Memory B cell (primary cell): ENCODE measurements around the gene FGGY.
"Not testable (repeated sequence)": the region's sequence is repeated elsewhere in the genome, so short reads cannot be mapped to it uniquely, and the experiment has no call there.

Experiments used
- ATAC-seq: fragments of 150-1000 bp; cut with Tn5 transposase; 2 replicates; pipeline ENCODE4 v1.10.0; 2021; ENCODE audit warnings: low read depth, mild to moderate bottlenecking, moderate library complexity
- DNase-seq, 2 donors: peaks; one replicate each; pipeline ENCODE4 v3.0.0; 2022; ENCODE audit warnings: low spot score in 2 of 2
- H3K27ac Mint-ChIP-seq: one replicate; pipeline ENCODE4 v1.8.0; 2022; ENCODE audit warnings: mild to moderate bottlenecking, moderate library complexity, mixed read lengths
- H3K27me3 Mint-ChIP-seq: one replicate; pipeline ENCODE4 v1.8.0; 2022; ENCODE audit warnings: mixed read lengths
- H3K36me3 Mint-ChIP-seq: one replicate; pipeline ENCODE4 v1.8.0; 2022; ENCODE audit warnings: mild to moderate bottlenecking, mixed read lengths
- H3K4me1 Mint-ChIP-seq: one replicate; pipeline ENCODE4 v1.8.0; 2022; ENCODE audit warnings: mixed read lengths
- H3K4me3 Mint-ChIP-seq: one replicate; pipeline ENCODE4 v1.8.0; 2022; ENCODE audit warnings: mild to moderate bottlenecking, moderate library complexity, mixed read lengths
- H3K9me3 Mint-ChIP-seq: one replicate; pipeline ENCODE4 v1.8.0; 2022; ENCODE audit warnings: mixed read lengths

Gene FGGY

GRCh38 chr1:59731591-59731990 is 434.7 kb downstream of the FGGY start:
- Mint-ChIP-seq H3K9me3 (peaks cover 3% of the 10 kb centered on the region), H3K4me3 (no peak overlapping the region), H3K27me3 (no peaks in the 10 kb centered on the region), H3K36me3 (peaks cover 32% of the 10 kb centered on the region), H3K4me1 (peaks cover 3% of the 10 kb centered on the region), H3K27ac (no peak overlapping the region)
- DNase-seq (no peak), ATAC-seq (no peak)

- Mint-ChIP-seq H3K4me1 (peaks cover 3% of the 10 kb centered on the region), H3K27ac (no peak overlapping the region), H3K27me3 (no peaks in the 10 kb centered on the region), H3K9me3 (peaks cover 3% of the 10 kb centered on the region), H3K4me3 (no peak overlapping the region), H3K36me3 (peaks cover 33% of the 10 kb centered on the region)
- ATAC-seq (no peak), DNase-seq (no peak)
Measured at GRCh38 chr1:59732214-59732955, 435.5 kb downstream of the FGGY start.

DNA sequence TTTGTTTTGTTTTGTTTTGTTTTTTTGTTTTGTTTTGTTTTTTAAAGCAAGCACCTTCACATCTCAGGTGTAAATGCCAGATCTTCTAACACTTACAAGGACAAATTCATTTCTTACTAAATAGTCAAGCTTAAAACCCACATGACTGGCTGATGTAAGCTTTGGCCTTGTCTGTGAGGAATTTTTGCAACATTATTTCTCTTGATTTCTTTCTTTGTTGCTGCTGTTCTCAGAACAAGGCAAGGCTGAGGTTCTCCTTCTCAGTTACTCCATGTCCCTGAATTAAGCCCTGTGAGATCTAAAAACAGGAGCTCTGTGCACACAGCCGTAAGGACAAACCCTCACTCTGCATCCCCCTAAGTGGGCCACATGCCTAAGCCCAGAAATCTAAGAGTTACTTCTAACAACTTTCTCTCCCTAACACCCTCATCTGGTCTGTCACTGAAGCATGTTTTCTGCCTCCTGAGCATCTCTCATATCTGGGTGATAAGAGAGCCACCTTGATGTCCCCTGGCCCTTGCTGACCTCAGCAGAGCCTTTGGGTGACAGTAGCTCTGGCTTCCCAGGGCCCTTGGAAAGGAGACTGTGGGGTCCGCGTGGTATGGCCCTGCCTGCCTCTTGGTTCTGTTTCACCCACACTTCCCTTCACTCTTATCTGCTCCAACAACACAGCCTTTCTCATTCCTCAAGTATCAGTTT is 436.7 kb downstream of the FGGY start:
- H3K27me3 Mint-ChIP-seq = no peaks in the 10 kb centered on the region

DNA sequence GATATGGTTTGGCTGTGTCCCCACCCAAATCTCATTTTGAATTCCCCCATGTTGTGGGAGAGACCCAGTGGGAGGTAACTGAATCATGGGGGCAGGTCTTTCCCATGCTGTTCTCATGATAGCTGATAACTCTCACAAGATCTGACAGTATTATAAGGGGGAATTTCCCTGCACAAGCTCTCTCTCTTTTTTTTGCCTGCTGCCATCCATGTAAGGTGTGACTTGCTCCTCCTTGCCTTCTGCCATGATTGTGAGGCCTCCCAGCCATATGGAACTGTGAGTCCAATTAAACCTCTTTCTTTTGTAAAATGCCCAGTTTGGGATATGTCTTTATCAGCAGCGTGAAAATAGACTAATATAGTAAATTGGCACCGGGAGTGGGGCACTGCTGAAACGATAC is 439.0 kb downstream of the FGGY start:
- not testable (repeated sequence) for ATAC-seq, H3K9me3 Mint-ChIP-seq, H3K4me1 Mint-ChIP-seq, H3K4me3 Mint-ChIP-seq, H3K27ac Mint-ChIP-seq, H3K27me3 Mint-ChIP-seq, DNase-seq
- peaks cover 38% of the 10 kb centered on the region for H3K36me3 Mint-ChIP-seq

More for the DNA sequence above, 436.7 kb downstream of the FGGY start:
- ATAC-seq = no peak
- Mint-ChIP-seq H3K36me3 (peaks cover 36% of the 10 kb centered on the region), H3K4me1 (peaks cover 3% of the 10 kb centered on the region), H3K27ac (no peak overlapping the region), H3K9me3 (peaks cover 3% of the 10 kb centered on the region), H3K4me3 (no peak overlapping the region)
- no peak for DNase-seq

- DNase-seq (no peak), ATAC-seq (no peak)
- no peak overlapping the region for H3K27ac Mint-ChIP-seq
- H3K9me3 Mint-ChIP-seq = peaks cover 3% of the 10 kb centered on the region
- H3K4me1 Mint-ChIP-seq = no peaks in the 10 kb centered on the region
- H3K4me3 Mint-ChIP-seq = no peak overlapping the region
- no peaks in the 10 kb centered on the region for H3K27me3 Mint-ChIP-seq
- H3K36me3 Mint-ChIP-seq = peaks cover 34% of the 10 kb centered on the region
Measured at GRCh38 chr1:59736744-59737143, 439.9 kb downstream of the FGGY start.

DNA sequence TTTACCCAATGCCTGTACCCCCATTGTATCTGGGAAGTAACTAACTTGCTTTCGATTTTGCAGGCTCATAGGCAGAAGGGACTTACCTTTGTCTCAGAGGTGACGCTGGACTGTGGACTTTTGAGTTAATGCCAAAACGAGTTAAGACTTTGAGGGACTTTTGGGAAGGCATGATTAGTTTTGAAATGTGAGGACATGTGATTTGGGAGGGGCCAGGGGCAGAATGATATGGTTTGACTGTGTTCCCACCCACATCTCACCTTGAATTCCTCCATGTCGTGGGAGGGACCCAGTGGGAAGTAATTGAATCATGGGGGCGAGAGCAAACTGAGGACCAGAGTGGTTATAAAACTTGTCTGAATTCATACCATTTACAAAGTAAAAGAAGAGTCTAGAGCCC is 440.7 kb downstream of the FGGY start:
- Mint-ChIP-seq H3K36me3 (peaks cover 39% of the 10 kb centered on the region), H3K4me1 (no peaks in the 10 kb centered on the region), H3K9me3 (peaks cover 3% of the 10 kb centered on the region), H3K4me3 (no peak overlapping the region), H3K27ac (no peak overlapping the region), H3K27me3 (no peaks in the 10 kb centered on the region)
- DNase-seq (no peak), ATAC-seq (no peak)

DNA sequence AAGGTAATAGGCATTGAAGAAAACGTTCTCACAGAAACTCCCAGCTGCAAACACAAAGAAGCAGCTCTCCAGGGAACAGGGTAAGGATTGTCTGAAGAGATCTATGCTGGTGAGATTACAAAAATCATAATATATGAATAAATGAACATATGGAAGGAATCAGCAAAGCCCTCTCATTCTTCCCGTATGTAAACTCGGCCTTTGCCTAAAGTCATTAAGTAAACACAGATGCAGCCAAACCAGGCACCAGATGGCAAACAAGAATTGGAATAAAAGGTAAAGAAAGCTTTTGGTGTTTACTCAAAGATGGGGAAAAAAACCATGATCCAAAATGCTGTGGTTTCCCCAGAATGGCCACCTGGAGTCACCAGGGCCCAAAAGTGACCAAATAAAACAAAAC is 441.3 kb downstream of the FGGY start:
- ATAC-seq (no peak), DNase-seq (no peak)
- H3K27ac Mint-ChIP-seq = no peak overlapping the region
- H3K36me3 Mint-ChIP-seq = peaks cover 40% of the 10 kb centered on the region
- H3K4me1 Mint-ChIP-seq = no peaks in the 10 kb centered on the region
- H3K27me3 Mint-ChIP-seq = no peaks in the 10 kb centered on the region
- no peak overlapping the region for H3K4me3 Mint-ChIP-seq
- peaks cover 3% of the 10 kb centered on the region for H3K9me3 Mint-ChIP-seq

- H3K36me3 Mint-ChIP-seq = peaks cover 39% of the 10 kb centered on the region
- no peak overlapping the region for H3K27ac Mint-ChIP-seq
- H3K27me3 Mint-ChIP-seq = no peaks in the 10 kb centered on the region
- no peak overlapping the region for H3K4me3 Mint-ChIP-seq
- DNase-seq (no peak), ATAC-seq (no peak)
- peaks cover 3% of the 10 kb centered on the region for H3K9me3 Mint-ChIP-seq
- H3K4me1 Mint-ChIP-seq = no peaks in the 10 kb centered on the region
Measured at GRCh38 chr1:59738591-59739015, 441.7 kb downstream of the FGGY start.

DNA sequence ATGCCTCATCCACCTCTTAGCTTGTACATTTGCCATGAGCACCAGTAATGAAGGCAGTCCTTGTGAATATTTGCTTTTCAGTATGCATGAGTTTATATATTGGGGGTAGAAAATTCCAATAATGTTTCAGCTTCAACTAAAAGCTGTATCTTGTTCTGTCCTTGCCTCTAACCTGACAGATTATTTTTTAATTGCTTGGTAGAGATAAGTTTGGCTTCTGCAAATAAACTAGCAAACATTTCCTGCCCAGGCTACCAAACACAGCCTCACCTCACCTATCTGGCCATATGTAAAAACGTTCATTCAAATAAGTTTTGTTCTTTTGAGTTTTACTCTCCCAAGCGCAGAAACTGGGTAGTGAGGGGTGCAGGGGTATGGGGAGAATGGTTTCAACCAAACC is 442.2 kb downstream of the FGGY start:
- Mint-ChIP-seq H3K27me3 (no peaks in the 10 kb centered on the region), H3K27ac (no peak overlapping the region), H3K9me3 (peaks cover 3% of the 10 kb centered on the region), H3K4me3 (no peak overlapping the region), H3K36me3 (peaks cover 35% of the 10 kb centered on the region), H3K4me1 (no peaks in the 10 kb centered on the region)
- DNase-seq (no peak), ATAC-seq (no peak)

DNA sequence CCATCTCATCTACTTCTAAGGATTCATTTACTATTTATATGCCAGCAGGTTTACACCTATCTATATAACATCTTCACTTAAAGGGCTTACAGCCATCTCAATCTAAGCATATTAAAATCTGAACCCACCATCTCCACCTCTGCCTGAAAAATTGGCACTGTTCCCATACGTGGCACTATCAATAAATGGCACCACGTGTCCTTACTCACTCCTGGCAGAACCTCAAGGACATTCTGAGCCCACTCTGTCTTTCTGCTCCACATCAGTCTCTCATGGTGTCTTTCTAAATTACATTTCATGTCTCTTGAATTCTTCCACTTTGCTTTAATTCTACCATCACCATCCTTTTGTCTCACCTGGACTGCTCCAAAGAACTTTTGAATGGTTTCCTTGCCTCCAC is 445.6 kb downstream of the FGGY start:
- Mint-ChIP-seq H3K4me1 (no peaks in the 10 kb centered on the region), H3K9me3 (no peaks in the 10 kb centered on the region), H3K4me3 (no peak overlapping the region), H3K27ac (no peak overlapping the region), H3K27me3 (no peaks in the 10 kb centered on the region), H3K36me3 (peaks cover 16% of the 10 kb centered on the region)
- ATAC-seq (no peak), DNase-seq (no peak)

DNA sequence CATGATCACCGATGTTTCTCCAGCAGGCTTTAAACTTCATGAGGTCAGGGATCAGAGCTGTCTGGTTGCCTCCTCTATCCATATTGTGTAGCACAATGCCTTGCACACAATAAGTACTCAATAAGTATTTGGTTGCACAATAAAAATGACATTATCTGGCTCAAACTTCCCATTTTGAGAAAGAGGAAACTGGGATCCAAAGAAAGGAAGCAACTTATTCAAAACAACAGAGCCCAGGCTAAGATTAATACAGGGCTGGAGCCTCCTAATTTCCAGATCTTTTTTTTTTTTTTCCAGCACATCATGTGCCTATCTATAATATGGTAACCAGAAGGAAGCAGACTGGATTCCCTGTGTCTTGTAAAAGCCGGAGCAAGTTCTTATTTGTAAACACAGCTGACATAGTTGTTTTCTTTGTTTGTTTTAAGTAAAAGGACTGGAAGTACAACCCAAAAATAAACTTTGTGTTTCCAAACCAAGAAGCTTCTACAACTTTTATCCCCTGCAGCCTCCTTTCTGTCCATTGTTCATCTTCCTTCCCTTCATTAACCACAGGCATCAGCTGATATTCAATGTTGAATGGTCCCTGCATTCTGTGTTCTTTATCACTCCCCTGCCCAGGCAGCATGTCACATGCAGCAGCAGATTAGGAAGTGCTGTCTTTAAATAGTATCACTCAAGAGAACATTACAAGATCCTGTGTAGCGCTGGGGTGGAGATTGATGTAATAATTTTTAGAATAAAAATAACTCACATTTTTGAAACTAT is 446.6 kb downstream of the FGGY start:
- DNase-seq (no peak), ATAC-seq (no peak)
- Mint-ChIP-seq H3K27me3 (no peaks in the 10 kb centered on the region), H3K4me3 (no peak overlapping the region), H3K9me3 (no peaks in the 10 kb centered on the region), H3K4me1 (no peaks in the 10 kb centered on the region), H3K36me3 (peaks cover 13% of the 10 kb centered on the region), H3K27ac (no peak overlapping the region)

DNA sequence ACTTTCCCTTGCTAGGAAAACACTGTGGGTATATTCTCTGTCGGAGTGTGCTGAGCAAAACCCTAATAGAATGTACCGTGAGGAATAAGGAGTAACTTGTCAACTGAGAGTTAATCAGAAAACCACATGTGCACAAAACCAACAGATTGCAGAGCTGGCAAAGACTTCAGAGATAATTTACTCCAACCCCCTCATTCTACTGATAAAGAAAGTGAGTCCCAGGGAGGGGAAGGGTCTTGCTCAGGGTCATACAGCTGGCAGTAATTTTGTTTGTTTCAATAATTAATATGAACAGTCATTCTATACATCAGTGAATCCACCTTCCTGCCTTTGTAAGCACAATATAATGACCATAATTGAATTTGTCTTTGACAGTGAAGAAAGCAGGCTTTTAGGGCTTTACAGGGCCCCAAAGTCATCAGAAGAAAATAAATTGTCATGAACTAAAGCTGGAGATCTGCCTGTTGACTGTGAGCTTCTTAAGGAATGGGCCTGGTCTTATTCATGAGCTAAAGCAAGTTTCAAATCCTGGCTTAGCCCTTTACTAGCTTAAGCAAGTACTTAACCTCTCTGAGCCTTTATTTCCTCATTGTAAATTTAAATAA is 450.6 kb downstream of the FGGY start:
- peaks cover 4% of the 10 kb centered on the region for H3K4me1 Mint-ChIP-seq
- H3K27ac Mint-ChIP-seq = no peak overlapping the region
- no peaks in the 10 kb centered on the region for H3K9me3 Mint-ChIP-seq
- peaks cover 4% of the 10 kb centered on the region for H3K36me3 Mint-ChIP-seq
- ATAC-seq (no peak), DNase-seq (no peak)
- H3K27me3 Mint-ChIP-seq = no peaks in the 10 kb centered on the region
- no peak overlapping the region for H3K4me3 Mint-ChIP-seq

- no peak for DNase-seq
- no peak for ATAC-seq
- H3K27me3 Mint-ChIP-seq = no peaks in the 10 kb centered on the region
- no peaks in the 10 kb centered on the region for H3K9me3 Mint-ChIP-seq
- H3K4me1 Mint-ChIP-seq = peaks cover 4% of the 10 kb centered on the region
- H3K36me3 Mint-ChIP-seq = peaks cover under 1% of the 10 kb centered on the region
- H3K27ac Mint-ChIP-seq = no peak overlapping the region
- H3K4me3 Mint-ChIP-seq = no peak overlapping the region
Measured at GRCh38 chr1:59748123-59748522, 451.2 kb downstream of the FGGY start.
